ENCODE results near the gene GALNT2.

DNA sequence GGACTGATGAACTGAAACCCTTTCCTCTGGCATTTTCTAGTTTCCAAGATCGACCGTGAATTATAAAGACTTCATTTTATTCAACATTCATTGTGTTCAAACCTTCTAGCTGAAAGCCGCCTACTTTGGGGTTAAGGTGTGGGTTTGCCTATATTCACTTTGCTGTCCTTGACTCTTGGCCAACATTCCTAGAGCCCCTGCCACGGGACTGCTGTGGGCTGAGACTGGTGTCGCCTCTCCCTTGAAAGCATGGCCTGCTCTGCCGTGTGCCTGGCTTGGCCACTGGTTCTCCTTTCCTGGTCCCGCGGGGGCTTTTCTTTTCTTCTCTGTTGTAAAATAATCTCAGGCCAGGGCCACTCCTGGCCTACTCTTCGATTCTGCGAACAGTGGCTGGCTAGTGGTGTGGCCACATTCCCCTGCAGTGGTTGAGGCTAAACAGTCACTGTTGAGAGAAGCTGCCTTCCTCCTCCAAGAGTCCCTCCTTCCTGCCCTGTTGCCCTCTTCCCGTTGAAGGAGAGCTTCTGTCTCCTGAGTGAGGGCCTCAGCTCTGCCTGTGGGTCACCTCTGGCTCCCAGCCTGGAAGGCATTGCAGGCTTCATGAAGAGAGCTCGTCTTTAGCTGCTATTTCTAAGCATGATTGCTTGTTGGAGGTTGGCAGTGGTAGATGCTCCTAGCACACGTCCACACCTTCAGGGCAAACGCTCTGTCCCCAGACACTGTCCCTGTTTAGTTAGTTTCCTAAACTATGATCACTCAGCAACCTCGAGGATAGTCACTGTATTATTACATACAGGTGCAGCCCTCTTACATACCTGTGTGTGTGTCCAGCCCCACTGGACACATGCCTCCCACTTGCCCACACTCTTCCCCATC is 80.5 kb downstream of the GALNT2 start:
- TF ChIP-seq CTCF (IDR thresholded peaks at IDR 0.05; ENCODE audit: insufficient read depth, low read length, poor library complexity, severe bottlenecking) = no peak
- TF ChIP-seq EZH2phosphoT487 (conservative IDR thresholded peaks at IDR 0.05; ENCODE audit: low read length) = no peak
